GM10266 (cell line): ENCODE results near the gene SPIB.
"Not testable (repeated sequence)": the region's sequence is repeated elsewhere in the genome, so short reads cannot be mapped to it uniquely, and the experiment has no call there.

ENCODE experiments used
- DNase-seq: peaks from one replicate; pipeline ENCODE4 v3.0.0; 2012; ENCODE audit errors: extremely low spot score
- CTCF ChIP-seq: IDR thresholded peaks from 2 replicates; pipeline ENCODE4 v1.5.1; 2012; ENCODE audit warnings: mild to moderate bottlenecking, low read depth; ENCODE audit not compliant: control insufficient read depth, insufficient read depth; ENCODE audit errors: missing control alignments

Gene SPIB

GRCh38 chr19:50434525-50434924 is 15.8 kb downstream of the SPIB start:
- no peak for DNase-seq

GRCh38 chr19:50435221-50435620 is 16.5 kb downstream of the SPIB start:
- DNase-seq: no peak
- no peak for TF ChIP-seq CTCF

More at GRCh38 chr19:50434525-50434924, 15.8 kb downstream of the SPIB start:
- TF ChIP-seq CTCF: no peak

GRCh38 chr19:50435627-50436026 is 16.9 kb downstream of the SPIB start:
- DNase-seq: no peak
- TF ChIP-seq CTCF: no peak

- no peak for TF ChIP-seq CTCF
Observed at GRCh38 chr19:50437862-50438449, 19.2 kb downstream of the SPIB start.

GRCh38 chr19:50439130-50439529 is 20.4 kb downstream of the SPIB start:
- not testable (repeated sequence) for DNase-seq

More at GRCh38 chr19:50437862-50438449, 19.2 kb downstream of the SPIB start:
- no peak for DNase-seq

GRCh38 chr19:50444059-50444458 is 25.3 kb downstream of the SPIB start:
- no peak for TF ChIP-seq CTCF

GRCh38 chr19:50447053-50447452 is 28.3 kb downstream of the SPIB start:
- no peak for TF ChIP-seq CTCF
- DNase-seq: no peak

More at GRCh38 chr19:50444059-50444458, 25.3 kb downstream of the SPIB start:
- no peak for DNase-seq

GRCh38 chr19:50447750-50448149 is 29.0 kb downstream of the SPIB start:
- DNase-seq: no peak
- no peak for TF ChIP-seq CTCF
